Measurements from ENCODE around the gene THAP4.

Gene THAP4

DNA sequence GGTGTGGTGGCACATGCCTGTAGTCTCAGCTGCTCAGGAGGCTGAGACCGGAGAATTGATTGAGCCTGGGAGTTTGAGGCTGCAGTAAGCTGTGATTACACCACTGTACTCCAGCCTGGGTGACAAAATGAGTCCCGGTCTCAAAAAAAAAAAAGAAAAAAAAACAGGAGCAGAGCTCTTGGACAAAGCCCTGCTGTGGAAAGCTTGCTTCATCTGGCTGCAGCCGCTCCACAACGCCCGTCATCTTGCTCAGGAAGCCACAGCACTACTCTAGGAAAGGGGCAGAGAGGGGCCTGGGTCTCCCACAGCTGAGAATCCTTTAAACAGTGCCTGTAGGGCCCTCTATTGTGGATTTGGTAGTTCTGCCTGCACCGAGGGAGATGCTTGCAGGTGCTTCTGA, 11.5 kb upstream of the THAP4 start:
- Histone ChIP-seq H3K4me1 (ENCODE audit: low read length) (no peaks in the 10 kb centered on the region), H4K20me1 (ENCODE audit: insufficient read depth, low read length) (peaks cover 6% of the 10 kb centered on the region), H3K9ac (ENCODE audit: low read length) (no peak overlapping the region), H3K4me3 (ENCODE audit: low read length) (no peak overlapping the region), H3K36me3 (replicated peaks; ENCODE audit: low read depth, low read length) (peaks cover 4% of the 10 kb centered on the region), H3K4me2 (ENCODE audit: low read length) (no peak overlapping the region), H3K79me2 (ENCODE audit: low read length) (peaks cover 53% of the 10 kb centered on the region), H2AFZ (ENCODE audit: low read depth, low read length) (no peak overlapping the region), H3K27me3 (ENCODE audit: low read depth, low read length) (no peaks in the 10 kb centered on the region), H3K27ac (ENCODE audit: low read length) (no peak overlapping the region), H3K9me3 (ENCODE audit: insufficient read depth, low read length) (no peaks in the 10 kb centered on the region)
- no peak for TF ChIP-seq EZH2phosphoT487 (IDR thresholded peaks at IDR 0.05; ENCODE audit: low read depth)
- TF ChIP-seq, protein P1, sequence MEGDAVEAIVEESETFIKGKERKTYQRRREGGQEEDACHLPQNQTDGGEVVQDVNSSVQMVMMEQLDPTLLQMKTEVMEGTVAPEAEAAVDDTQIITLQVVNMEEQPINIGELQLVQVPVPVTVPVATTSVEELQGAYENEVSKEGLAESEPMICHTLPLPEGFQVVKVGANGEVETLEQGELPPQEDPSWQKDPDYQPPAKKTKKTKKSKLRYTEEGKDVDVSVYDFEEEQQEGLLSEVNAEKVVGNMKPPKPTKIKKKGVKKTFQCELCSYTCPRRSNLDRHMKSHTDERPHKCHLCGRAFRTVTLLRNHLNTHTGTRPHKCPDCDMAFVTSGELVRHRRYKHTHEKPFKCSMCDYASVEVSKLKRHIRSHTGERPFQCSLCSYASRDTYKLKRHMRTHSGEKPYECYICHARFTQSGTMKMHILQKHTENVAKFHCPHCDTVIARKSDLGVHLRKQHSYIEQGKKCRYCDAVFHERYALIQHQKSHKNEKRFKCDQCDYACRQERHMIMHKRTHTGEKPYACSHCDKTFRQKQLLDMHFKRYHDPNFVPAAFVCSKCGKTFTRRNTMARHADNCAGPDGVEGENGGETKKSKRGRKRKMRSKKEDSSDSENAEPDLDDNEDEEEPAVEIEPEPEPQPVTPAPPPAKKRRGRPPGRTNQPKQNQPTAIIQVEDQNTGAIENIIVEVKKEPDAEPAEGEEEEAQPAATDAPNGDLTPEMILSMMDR (IDR thresholded peaks at IDR 0.05; ENCODE audit: low read depth, low read length): no peak

DNA sequence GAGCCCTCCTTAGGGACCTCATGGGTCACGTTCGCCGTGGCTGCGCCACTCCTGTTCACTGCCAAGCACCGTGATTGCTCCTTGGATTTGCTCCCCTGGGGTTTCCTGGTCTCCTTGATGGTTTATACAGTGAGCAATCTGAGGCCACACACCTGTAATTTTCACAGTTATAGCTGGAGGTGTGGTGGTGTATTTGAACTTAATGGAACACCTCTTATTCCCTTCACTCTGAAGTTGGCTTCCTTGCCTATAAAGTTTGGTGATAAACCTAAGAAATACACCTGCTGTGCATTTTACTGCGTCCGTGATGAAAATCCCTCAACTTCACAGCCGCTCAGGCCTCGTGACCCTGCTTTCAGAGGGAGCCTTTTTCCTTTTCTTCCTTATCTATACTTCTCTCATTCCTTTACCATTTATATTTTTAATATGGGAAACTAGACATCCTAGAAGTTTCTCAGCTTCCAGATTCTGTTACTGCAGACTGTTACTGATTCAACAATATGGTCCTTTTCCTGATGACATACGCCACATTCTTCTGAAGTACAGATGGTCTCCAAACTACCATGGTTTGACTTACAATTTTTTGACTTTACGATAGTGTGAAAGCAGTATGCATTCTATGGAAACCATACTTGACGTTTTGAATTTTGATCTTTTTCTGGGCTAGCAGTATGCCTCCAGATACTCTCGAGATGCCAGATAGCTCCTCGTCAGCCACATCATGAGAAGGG, 9.1 kb upstream of the THAP4 start:
- Histone ChIP-seq H3K9me3 (ENCODE audit: insufficient read depth, low read length) (no peaks in the 10 kb centered on the region), H3K9ac (ENCODE audit: low read length) (no peak overlapping the region), H2AFZ (ENCODE audit: low read depth, low read length) (no peak overlapping the region), H4K20me1 (ENCODE audit: insufficient read depth, low read length) (peaks cover 6% of the 10 kb centered on the region), H3K4me2 (ENCODE audit: low read length) (no peak overlapping the region), H3K27me3 (ENCODE audit: low read depth, low read length) (no peaks in the 10 kb centered on the region), H3K4me3 (ENCODE audit: low read length) (no peak overlapping the region), H3K27ac (ENCODE audit: low read length) (no peak overlapping the region), H3K79me2 (ENCODE audit: low read length) (peaks cover 66% of the 10 kb centered on the region), H3K36me3 (replicated peaks; ENCODE audit: low read depth, low read length) (no peaks in the 10 kb centered on the region), H3K4me1 (ENCODE audit: low read length) (no peaks in the 10 kb centered on the region)
- no peak for TF ChIP-seq EZH2phosphoT487 (IDR thresholded peaks at IDR 0.05; ENCODE audit: low read depth)
- TF ChIP-seq, protein P1 (IDR thresholded peaks at IDR 0.05; ENCODE audit: low read depth, low read length): no peak

DNA sequence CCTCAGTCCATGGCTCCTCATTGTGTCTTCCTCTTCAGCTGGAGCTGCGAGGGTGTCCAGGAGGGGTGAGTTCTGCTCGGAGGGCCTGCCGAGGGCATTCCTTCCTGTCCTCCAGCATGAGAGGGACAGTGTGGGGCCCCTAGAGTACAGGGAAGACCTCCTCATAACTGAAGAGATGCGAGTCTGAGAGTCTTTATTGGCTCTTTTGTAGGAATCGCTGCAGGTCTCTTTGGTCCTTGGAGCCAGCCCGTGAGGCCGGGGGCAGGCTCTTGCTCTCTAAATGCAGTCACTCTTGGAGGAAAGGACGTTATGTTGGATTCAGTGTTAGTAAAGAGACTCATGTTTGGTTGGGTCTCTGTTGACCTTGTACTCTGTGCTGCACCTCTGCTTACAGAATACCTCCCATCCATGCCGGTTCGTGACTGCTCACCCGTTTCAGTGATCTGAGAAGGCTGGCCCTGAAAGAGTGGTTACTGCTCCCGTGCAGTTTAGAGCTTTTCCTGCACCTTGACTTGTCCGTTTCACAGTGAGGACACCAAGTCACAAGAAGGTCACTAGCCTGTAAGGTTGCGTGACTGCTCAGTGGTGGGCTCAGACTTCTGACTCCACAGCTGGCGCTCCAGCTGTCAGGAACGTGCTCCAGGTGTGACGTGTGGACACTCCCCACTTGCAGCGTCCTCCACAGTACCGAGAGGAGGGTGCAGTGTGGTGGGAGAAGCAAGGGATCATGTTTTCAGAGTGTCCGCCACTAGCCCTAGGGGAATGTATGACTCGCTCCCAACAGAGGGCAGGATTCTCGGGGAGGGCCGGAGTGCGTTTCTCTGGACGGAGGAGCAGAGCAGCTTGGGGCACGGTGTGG, 8.3 kb upstream of the THAP4 start:
- H3K9ac ChIP-seq (ENCODE audit: low read length): no peak overlapping the region

More for the DNA sequence above, 8.3 kb upstream of the THAP4 start:
- Histone ChIP-seq H2AFZ (ENCODE audit: low read depth, low read length) (no peak overlapping the region), H3K4me2 (ENCODE audit: low read length) (no peak overlapping the region), H3K4me1 (ENCODE audit: low read length) (no peaks in the 10 kb centered on the region), H3K27me3 (ENCODE audit: low read depth, low read length) (no peaks in the 10 kb centered on the region), H3K36me3 (replicated peaks; ENCODE audit: low read depth, low read length) (peaks cover 2% of the 10 kb centered on the region), H3K4me3 (ENCODE audit: low read length) (no peak overlapping the region), H3K27ac (ENCODE audit: low read length) (no peak overlapping the region), H3K79me2 (ENCODE audit: low read length) (peaks cover 73% of the 10 kb centered on the region), H3K9me3 (ENCODE audit: insufficient read depth, low read length) (no peaks in the 10 kb centered on the region), H4K20me1 (ENCODE audit: insufficient read depth, low read length) (peaks cover 6% of the 10 kb centered on the region)
- TF ChIP-seq, protein P1 (IDR thresholded peaks at IDR 0.05; ENCODE audit: low read depth, low read length): no peak
- no peak for TF ChIP-seq EZH2phosphoT487 (IDR thresholded peaks at IDR 0.05; ENCODE audit: low read depth)
